A549 (cell line): ENCODE measurements around the gene CTXN1. TPM values are rescaled to one million over a fixed set of nuclear protein-coding genes. Genes with fewer than 3 reads are reported as not detected.

Experiments used
- ATAC-seq, 2 experiments: fragments of 200-7000 bp in 1 of 2; fragments of >200 bp in 1 of 2; cut with Nextera tagmentation in 1 of 2; cut with Tn5 transposase in 1 of 2; 3 replicates each; pipeline versions ENCODE4 v1.8.0 to v1.9.1; 2018 to 2020; ENCODE audit warnings: mild to moderate bottlenecking in 1 of 2, moderate library complexity in 1 of 2
- CTCF ChIA-PET: fragments of 300-600 bp; sonication (Branson Sonifier 250); formaldehyde crosslinking; extraction: SDS; loops from one replicate; lab custom pipeline; 2021; ENCODE audit warnings: antibody characterized with exemption, inconsistent platforms; lab: Yijun Ruan, JAX
- POLR2A ChIA-PET: fragments of 350-600 bp; formaldehyde crosslinking; extraction: SDS; loops from one replicate; lab custom pipeline; 2021; ENCODE audit warnings: antibody characterized with exemption, inconsistent platforms; lab: Yijun Ruan, JAX
- DNase-seq, 2 experiments: peaks; one replicate each; pipeline versions ENCODE4 v3.0.0 to v3.0.0-alpha.2; 2011 to 2016; ENCODE audit warnings: low read depth in 1 of 2, low spot score in 1 of 2
- FAIRE-seq: peaks from 2 replicates; lab custom pipeline; 2011; peaks lifted over from hg19 to GRCh38; lab: Jason Lieb, UNC
- H3K27ac ChIP-seq, 2 experiments: fragments of >200 bp; sonication (Bioruptor Twin); formaldehyde crosslinking; 3 replicates each; pipeline ENCODE4 v1.5.1; 2016 to 2017
- H3K4me1 ChIP-seq: fragments of >200 bp; sonication (Bioruptor Twin); formaldehyde crosslinking; 3 replicates; pipeline ENCODE4 v1.6.1; 2016
- H3K4me2 ChIP-seq: fragments of >200 bp; sonication (Bioruptor Twin); formaldehyde crosslinking; 3 replicates; pipeline ENCODE4 v1.6.1; 2016
- H3K4me3 ChIP-seq: fragments of >200 bp; sonication (Bioruptor Twin); formaldehyde crosslinking; 3 replicates; pipeline ENCODE4 v1.5.1; 2016
- H3K9me3 ChIP-seq: fragments of >200 bp; sonication (Bioruptor Twin); formaldehyde crosslinking; 3 replicates; pipeline ENCODE4 v1.6.1; 2016
- BHLHE40 ChIP-seq: IDR thresholded peaks from 2 replicates; pipeline ENCODE4 v1.6.1; 2012; ENCODE audit warnings: low read depth, low read length, inconsistent platforms
- CHD4 ChIP-seq: fragments of 200-600 bp; sonication (generic); IDR thresholded peaks from 2 replicates; pipeline ENCODE4 v1.6.1; 2016; ENCODE audit warnings: antibody characterized with exemption, mild to moderate bottlenecking, borderline replicate concordance
- EHMT2 ChIP-seq: fragments of 200-600 bp; sonication (generic); IDR thresholded peaks from 2 replicates; pipeline ENCODE4 v1.6.1; 2016; ENCODE audit warnings: antibody characterized with exemption, low read depth, mild to moderate bottlenecking, moderate library complexity
- FOSL2 ChIP-seq, 2 experiments: fragments of 450-650 bp in 1 of 2; fragments of >200 bp in 1 of 2; sonication (Bioruptor Twin) in 1 of 2; formaldehyde crosslinking; IDR thresholded peaks; 2 replicates each; pipeline versions ENCODE4 v1.5.0 to v1.6.1; 2016 to 2020; ENCODE audit warnings: mild to moderate bottlenecking in 1 of 2, moderate library complexity in 1 of 2
- FOXS1 ChIP-seq: fragments of 250-450 bp; sonication (Bioruptor Pico); IDR thresholded peaks from 2 replicates; pipeline ENCODE4 v1.5.0; 2020; ENCODE audit warnings: mild to moderate bottlenecking, moderate library complexity
- GATA3 ChIP-seq: IDR thresholded peaks from 2 replicates; pipeline ENCODE4 v1.6.1; 2012; ENCODE audit warnings: borderline replicate concordance
- HDAC2 ChIP-seq: fragments of 200-600 bp; sonication (generic); IDR thresholded peaks from 2 replicates; pipeline ENCODE4 v1.6.1; 2016
- HOXA7 ChIP-seq: fragments of 250-450 bp; sonication (Bioruptor Pico); IDR thresholded peaks from 2 replicates; pipeline ENCODE4 v1.5.0; 2020; ENCODE audit warnings: mild to moderate bottlenecking, moderate library complexity
- JUNB ChIP-seq: fragments of >200 bp; sonication (Bioruptor Twin); formaldehyde crosslinking; IDR thresholded peaks from 2 replicates; pipeline ENCODE4 v1.6.1; 2016
- KDM1A ChIP-seq: fragments of 200-600 bp; sonication (generic); IDR thresholded peaks from 2 replicates; pipeline ENCODE4 v1.6.1; 2016; ENCODE audit warnings: low read depth, mild to moderate bottlenecking
- KDM5A ChIP-seq: fragments of 200-600 bp; sonication (generic); IDR thresholded peaks from 2 replicates; pipeline ENCODE4 v1.6.1; 2016; ENCODE audit warnings: antibody characterized with exemption, mild to moderate bottlenecking
- MAFK ChIP-seq: fragments of 450-650 bp; IDR thresholded peaks from 2 replicates; pipeline ENCODE4 v1.6.1; 2014; ENCODE audit not compliant: partially characterized antibody
- NFE2L2 ChIP-seq: fragments of 150-350 bp; conservative IDR thresholded peaks from 2 replicates; pipeline ENCODE4 v1.6.1; 2014; ENCODE audit warnings: low read length
- POLR2AphosphoS2 ChIP-seq: conservative IDR thresholded peaks from 2 replicates; pipeline ENCODE4 v1.6.1; 2012; ENCODE audit warnings: low read length, improper control_type of control experiment, inconsistent platforms
- RARB ChIP-seq: fragments of 250-450 bp; sonication (Bioruptor Pico); IDR thresholded peaks from 2 replicates; pipeline ENCODE4 v1.8.0; 2021; ENCODE audit warnings: mild to moderate bottlenecking, moderate library complexity
- RFX5 ChIP-seq: fragments of 450-650 bp; IDR thresholded peaks from 2 replicates; pipeline ENCODE4 v1.7.1; 2014; ENCODE audit warnings: antibody characterized with exemption, mild to moderate bottlenecking, moderate library complexity
- RNF2 ChIP-seq: fragments of 200-600 bp; sonication (generic); IDR thresholded peaks from 2 replicates; pipeline ENCODE4 v1.6.1; 2016; ENCODE audit warnings: low read depth, mild to moderate bottlenecking, antibody characterized with exemption, moderate library complexity, borderline replicate concordance
- ZSCAN20 ChIP-seq: fragments of 250-450 bp; sonication (Bioruptor Pico); IDR thresholded peaks from 2 replicates; pipeline ENCODE4 v1.8.0; 2022; ENCODE audit warnings: mild to moderate bottlenecking, moderate library complexity
- WGBS: methylation state at CpG from one replicate; pipeline ENCODE4 v1.1.6; 2017; ENCODE audit errors: missing lambda C conversion rate; 5-methylcytosine and 5-hydroxymethylcytosine counted together
- polyA plus RNA-seq, 4 experiments: library from polyadenylated mRNA; depleted of rRNA in 3 of 4; stranded (reverse); fragments of >200 nt; fragmentation: RNase III in 1 of 4; extraction: RNeasy Plus Mini Kit Qiagen cat#74134 plus additional on column Dnase treatment in 1 of 4; gene quantifications; 2 replicates in 3 of 4; 3 replicates in 1 of 4; pipeline ENCODE4 v1.2.3, GENCODE V29; 2011 to 2017
- TF ChIP-seq, protein P1 (sequence below): fragments of 150-350 bp; IDR thresholded peaks from 2 replicates; pipeline ENCODE4 v1.6.1; 2014; ENCODE audit warnings: low read depth, mild to moderate bottlenecking, low read length
- TF ChIP-seq, protein P2 (sequence below): fragments of 250-450 bp; sonication (Bioruptor Pico); IDR thresholded peaks from 2 replicates; pipeline ENCODE4 v1.5.0; 2020; ENCODE audit warnings: low read depth, mild to moderate bottlenecking, moderate library complexity

CTXN1 gene
- polyA plus RNA-seq, 2 of the 4 experiments (the other 2 are of a cell fraction) = 1.2 to 9.9 TPM

DNA sequence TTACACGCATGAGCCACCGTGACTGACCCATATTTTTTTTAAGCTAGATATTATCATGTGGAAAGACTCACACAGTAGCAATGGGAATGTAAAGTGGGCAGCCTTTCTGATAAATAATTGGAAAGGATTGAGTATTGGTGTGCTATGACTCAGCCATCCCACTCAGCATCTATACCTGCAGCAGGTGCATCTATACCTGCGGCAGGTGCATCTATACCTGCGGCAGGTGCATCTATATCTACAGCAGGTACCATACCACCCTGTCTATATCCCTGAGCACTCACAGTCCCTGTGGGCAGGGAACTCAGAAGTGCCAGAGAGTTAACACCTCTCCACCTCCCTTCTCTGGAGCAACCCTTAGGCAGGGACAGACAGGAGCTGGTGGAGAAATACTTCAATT lies 42.8 kb downstream of the CTXN1 start:
- TF ChIP-seq, protein P1, sequence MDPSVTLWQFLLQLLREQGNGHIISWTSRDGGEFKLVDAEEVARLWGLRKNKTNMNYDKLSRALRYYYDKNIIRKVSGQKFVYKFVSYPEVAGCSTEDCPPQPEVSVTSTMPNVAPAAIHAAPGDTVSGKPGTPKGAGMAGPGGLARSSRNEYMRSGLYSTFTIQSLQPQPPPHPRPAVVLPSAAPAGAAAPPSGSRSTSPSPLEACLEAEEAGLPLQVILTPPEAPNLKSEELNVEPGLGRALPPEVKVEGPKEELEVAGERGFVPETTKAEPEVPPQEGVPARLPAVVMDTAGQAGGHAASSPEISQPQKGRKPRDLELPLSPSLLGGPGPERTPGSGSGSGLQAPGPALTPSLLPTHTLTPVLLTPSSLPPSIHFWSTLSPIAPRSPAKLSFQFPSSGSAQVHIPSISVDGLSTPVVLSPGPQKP = no peak
- no peak for TF ChIP-seq KDM1A
- no peak for TF ChIP-seq RNF2
- TF ChIP-seq HOXA7 (CRISPR knock-in tag) = no peak
- no peak for TF ChIP-seq FOSL2 (IDR thresholded peaks at IDR 0.05)
- no peak for TF ChIP-seq FOSL2 (CRISPR knock-in tag; IDR thresholded peaks at IDR 0.05)
- TF ChIP-seq NFE2L2 = no peak
- TF ChIP-seq HDAC2 = no peak
- no peak for TF ChIP-seq ZSCAN20
- no peak for TF ChIP-seq FOXS1 (CRISPR knock-in tag)
- TF ChIP-seq MAFK = no peak
- TF ChIP-seq GATA3 = no peak
- no peak for TF ChIP-seq JUNB
- no peak overlapping the region for H3K4me3 ChIP-seq
- ChIA-PET POLR2A (no interaction called here), CTCF (interaction anchor here (0.9 to 2.1 kb wide), 3 partner anchors 12 to 19 kb away, joined by 3 to 10 read pairs (median 5); no protein-coding TSS in a partner anchor)
- WGBS = 100% methylated on average over 4 of the region's 4 CpGs
- H3K4me2 ChIP-seq = no peak overlapping the region
- no peak for FAIRE-seq
- H3K4me1 ChIP-seq = no peaks in the 10 kb centered on the region
- DNase-seq = no peak
- no peak overlapping the region for H3K27ac ChIP-seq
- no peak for ATAC-seq
- no peaks in the 10 kb centered on the region for H3K9me3 ChIP-seq

DNA sequence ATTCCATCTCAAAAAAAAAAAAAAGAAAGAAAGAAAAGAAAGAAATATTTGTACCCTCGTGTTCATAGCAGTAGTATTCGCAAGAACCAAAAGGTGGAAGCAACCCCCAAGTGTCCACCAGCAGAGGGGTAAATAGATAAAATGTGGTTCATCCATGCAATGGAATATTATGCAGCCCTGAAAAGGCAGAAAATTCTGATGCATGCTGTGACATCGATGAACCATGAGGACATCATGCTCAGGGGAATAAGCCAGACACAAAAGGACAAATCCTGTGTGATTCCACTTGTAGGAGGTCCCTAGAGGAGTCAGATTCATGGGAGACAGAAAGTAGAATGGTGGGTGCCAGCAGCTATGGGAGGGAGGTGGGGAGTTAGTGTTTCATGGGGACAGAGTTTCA lies 44.0 kb downstream of the CTXN1 start:
- DNase-seq = no peak
- no peak overlapping the region for H3K4me3 ChIP-seq
- 25% methylated on average over 3 of the region's 3 CpGs for WGBS
- H3K4me1 ChIP-seq = 0 out of 3 replicates have a peak, but pooled peaks cover 3% of the 10 kb centered on the region
- ATAC-seq = no peak
- ChIA-PET CTCF (interaction anchor here (2.1 kb wide), 1 partner anchor 13 kb away, joined by 10 read pairs; no protein-coding TSS in a partner anchor), POLR2A (no interaction called here)
- no peak overlapping the region for H3K4me2 ChIP-seq
- H3K9me3 ChIP-seq = no peaks in the 10 kb centered on the region
- no peak for TF ChIP-seq KDM5A
- TF ChIP-seq, protein P2, sequence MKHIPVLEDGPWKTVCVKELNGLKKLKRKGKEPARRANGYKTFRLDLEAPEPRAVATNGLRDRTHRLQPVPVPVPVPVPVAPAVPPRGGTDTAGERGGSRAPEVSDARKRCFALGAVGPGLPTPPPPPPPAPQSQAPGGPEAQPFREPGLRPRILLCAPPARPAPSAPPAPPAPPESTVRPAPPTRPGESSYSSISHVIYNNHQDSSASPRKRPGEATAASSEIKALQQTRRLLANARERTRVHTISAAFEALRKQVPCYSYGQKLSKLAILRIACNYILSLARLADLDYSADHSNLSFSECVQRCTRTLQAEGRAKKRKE (CRISPR knock-in tag) = no peak
- TF ChIP-seq KDM1A = no peak
- no peak for TF ChIP-seq RFX5
- TF ChIP-seq RARB (CRISPR knock-in tag) = no peak
- TF ChIP-seq POLR2AphosphoS2 = no peak
- TF ChIP-seq RNF2 = no peak
- TF ChIP-seq CHD4 = no peak
- no peak for TF ChIP-seq EHMT2
- no peak overlapping the region for H3K27ac ChIP-seq
- no peak for FAIRE-seq

DNA sequence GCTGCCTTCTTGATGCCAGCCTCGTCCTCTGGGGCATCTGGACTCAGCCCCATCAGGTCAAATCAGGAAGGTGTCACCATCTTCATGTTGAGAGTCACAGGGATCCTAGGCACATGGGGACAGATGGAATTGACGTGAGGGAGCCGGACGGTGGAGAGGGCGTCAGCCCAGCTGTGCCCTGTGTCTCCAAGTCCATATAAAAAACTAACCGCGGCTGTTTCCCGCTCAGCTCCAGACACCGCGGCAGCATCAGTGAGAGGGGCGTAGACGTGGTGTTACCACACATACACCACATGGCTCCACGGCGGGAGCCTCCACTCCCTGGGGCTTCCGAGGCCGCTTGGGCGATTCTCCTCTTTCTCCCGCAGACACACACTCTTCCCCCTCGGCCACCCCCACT lies 46.1 kb downstream of the CTXN1 start:
- CTCF ChIA-PET = interaction anchor here (2.8 kb wide), 1 partner anchor 11 kb away, joined by 11 read pairs; no protein-coding TSS in a partner anchor
- no peak for FAIRE-seq

More for the DNA sequence above, 46.1 kb downstream of the CTXN1 start:
- POLR2A ChIA-PET = no interaction called here
- Histone ChIP-seq H3K27ac (no peak overlapping the region), H3K4me3 (no peak overlapping the region), H3K9me3 (no peaks in the 10 kb centered on the region), H3K4me2 (no peak overlapping the region), H3K4me1 (0 out of 3 replicates have a peak, but pooled peaks cover 3% of the 10 kb centered on the region)
- WGBS = 88% methylated on average over 19 of the region's 19 CpGs
- 0 out of 6 replicates have a peak, but pooled peaks of 1 of the 2 experiments have one; percentile 24 for ATAC-seq
- no peak for DNase-seq
- no peak for TF ChIP-seq BHLHE40
